ENCODE results near the gene PAQR8.

The PAQR8 gene

DNA sequence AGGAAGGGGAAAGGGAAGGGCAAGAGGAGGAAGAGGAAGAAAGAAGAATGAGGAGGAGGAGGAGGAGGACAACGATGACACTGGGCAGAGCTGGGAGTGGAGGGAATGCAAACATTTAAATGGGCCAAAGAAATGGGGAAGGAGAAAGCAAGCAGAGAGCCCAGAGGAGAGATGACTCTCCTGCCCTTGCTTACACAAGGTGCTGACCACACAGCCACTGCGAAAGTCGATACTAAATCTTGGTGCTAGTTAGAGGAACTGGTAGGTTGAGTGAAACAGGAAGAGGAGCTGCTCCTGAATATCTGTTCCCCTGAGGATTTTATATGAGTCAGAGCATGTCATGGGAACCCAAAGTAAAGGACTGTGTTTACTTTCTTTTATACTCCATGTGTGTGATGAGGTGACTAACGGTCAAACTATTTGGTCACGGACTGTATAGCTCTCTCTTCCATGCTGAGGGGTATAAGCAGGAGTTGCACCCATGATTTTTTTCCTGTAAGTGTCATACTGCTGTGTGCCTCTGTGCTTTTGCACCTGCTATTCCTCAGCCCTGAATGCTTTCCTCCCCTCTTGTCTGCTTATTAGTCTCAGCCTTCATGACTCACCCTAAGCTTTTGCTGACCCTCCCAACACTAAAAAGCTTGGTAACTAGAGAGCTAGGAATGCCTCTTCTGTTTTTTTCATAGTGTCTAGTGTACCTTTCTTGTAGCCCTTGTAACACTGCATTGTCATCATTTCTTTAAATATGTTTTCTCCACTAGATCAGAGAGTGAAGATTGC lies 9.5 kb upstream of the PAQR8 start:
- peak; percentile 57 for DNase-seq

DNA sequence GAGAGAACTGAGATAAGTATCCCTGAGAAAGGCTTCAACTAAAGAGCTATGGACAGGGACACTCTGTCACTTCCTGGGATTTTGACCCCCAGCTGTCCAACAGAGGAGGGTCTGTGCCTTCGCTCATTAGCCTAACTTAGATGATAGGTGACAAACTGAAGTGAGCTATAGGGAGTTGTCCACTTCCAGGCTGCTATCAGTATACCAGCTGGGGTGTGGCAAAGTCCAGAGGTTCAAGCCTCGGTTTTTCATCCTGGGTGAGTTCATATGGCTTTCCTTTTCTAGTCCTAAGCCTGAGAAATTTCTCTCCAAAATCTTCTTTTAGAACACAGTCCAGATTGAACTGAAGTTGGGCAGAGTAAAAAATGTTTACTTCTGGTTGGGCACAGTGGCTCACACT lies 5.9 kb upstream of the PAQR8 start:
- DNase-seq, result no peak

DNA sequence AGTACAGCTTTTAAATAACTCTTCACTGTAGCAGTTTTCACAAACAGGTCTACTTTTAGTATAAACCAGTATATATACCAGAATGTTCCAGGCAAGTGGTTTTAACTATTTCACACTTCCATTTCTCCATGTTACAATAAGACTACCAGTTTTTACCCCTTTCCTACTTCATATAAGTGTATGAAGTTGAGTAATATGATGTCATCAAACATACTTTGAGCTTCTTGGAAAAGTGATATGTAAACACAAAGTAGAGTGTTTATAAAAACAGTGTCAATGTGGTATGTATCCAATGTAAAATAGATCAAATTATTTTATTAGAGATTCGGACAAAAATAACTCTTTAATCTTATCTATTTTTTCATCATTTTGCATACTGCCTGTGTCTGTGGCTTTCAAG lies 2.5 kb upstream of the PAQR8 start:
- DNase-seq, result no peak

DNA sequence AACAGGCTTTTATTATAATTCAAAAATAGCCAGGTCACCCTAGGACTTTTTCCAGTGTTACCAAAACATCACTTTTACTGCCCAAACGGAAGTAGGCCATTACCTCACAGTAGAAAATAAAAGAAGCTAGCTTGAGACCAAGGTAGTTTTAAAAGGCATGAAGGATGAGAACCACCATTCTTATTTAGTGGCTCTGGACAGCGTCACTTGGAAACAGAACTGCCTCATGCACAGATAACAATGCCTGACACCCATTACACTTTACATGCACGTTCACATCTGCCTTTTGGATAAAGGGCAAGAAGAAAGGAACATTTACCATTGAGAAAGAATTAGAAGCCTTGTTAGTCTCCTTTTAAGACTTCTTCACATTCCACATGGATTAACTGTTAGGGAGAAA lies 1.9 kb upstream of the PAQR8 start:
- DNase-seq, result no peak

DNA sequence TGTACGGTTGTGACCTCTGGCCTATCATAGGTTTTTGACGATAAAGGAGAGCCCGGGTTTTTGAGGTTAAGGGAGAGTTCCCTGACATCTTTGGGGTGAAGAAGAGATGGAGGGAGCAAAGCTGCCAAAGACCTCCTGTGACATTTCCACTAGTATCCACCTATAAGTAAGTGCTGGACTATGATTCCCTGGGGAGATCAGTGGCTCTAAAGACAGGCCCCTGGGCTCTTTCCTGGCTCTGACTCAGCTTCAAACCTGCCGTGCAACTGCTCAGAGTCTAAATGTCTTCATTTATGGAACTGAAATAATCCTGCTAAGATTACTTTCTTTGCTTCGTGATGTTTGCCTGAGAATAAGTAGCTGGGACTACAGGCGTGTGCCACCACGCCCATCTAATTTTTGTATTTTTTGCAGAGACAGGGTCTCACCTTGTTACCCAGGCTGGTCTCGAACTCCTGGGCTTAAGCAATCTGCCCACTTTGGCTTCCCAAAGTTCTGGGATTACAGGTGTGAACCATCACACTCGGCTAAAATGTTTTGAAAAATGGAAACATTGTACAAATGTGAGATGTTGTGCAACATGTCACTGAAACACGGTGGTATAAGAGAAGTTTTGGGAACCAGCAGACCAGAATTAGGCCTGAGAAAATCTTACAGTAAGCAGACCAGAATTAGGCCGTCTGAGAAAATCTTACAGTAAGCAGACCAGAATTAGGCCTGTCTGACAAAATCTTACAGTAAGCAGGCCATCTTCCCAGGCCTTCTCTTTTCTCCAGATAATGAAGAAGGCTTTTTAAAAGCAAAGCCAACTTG lies 1.1 kb upstream of the PAQR8 start:
- DNase-seq, result no peak

DNA sequence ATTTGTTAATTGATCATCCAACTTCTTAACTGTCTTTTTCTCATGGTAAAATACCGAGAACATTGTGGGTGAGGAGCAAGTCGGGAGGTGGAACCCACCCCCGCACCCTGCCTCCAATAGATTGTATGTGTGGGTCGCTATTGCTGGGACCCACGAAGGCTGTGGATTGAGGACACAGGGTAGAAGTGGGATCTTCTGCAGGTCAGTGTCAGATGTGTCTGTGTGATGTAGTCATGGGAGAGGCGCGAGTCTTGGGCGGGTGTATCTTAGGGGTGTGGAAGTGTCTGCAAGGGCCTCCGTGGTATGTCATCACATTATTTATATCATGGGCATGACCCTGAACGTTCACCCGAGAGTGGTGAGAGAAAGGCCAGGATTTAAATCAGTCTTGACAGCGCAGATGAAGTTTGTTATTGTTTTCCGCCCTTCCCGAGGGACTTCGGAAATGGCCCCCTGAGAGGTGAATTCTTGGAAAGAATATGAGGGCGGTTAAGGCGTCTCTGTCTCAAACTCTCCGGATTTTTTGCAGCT lies 472 bp upstream of the PAQR8 start:
- DNase-seq, result peak; percentile 33

DNA sequence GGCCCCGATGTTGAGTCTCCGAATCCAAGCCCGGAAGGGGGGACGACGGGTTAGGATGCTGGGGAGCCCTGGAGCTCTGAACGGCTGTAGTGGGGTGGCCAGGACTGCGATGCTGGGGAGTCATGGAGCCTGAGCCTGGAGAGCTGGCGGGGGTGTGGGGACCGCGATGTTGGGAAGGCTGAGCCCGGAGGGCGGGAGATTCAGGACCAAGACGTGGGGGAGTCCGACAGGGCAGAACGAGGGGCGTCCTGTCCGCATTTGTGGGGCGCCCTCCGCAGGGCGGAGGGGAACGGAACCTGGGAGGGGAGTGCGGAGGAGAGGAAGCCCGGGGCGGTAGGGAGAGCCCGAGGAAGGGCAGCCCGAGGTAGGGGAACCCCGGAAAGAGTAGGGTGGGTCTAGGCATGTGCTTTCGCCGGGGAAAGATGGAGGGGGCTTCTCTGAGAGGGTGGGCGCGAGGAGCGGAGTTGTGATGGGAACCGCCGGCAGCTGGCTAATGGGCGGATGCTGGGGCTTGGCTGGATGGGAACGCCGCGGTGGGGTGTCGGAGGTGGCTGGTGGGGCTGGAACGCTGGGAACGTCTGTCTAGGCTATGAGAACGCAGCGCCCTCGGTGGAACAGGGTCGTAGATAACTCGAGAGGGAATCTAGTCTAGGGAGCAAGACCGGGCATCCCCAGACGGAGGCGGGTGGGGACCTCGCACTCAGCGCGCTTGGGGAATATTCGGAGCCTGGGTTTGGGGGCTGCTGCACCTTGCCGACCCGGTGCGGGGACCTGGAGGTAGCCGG lies 684 bp downstream of the PAQR8 start:
- peak; percentile 31 for DNase-seq

DNA sequence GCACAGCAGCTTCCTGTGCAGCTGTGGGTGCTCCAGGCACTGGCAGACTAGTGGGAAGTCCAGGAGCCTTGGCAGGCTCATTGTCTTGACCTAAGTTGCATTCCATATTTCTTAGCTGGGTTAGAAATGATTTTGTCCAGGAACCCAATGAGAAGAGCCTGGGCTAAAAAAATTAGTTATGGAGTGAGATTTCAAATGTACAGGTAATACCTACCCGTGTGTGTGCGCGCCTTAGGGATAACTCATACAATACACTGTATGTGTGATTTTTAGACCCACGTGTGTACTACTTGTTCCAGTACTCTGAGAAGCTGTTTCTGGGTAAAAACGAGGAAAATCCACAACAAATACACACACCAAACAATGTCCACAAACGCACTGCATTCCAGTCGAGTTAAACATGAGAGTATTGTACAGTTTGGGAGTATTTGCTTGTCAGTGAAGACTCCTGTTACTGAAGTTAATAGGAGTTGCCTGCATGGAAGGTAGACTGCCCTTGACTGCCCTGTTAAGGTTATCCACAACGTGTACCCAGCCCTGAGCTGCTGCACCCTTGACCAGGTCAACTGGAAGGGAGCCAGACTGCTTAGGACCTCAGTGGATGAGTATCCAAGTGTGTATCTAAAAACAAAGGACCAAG lies 1.4 kb downstream of the PAQR8 start:
- DNase-seq, result no peak

DNA sequence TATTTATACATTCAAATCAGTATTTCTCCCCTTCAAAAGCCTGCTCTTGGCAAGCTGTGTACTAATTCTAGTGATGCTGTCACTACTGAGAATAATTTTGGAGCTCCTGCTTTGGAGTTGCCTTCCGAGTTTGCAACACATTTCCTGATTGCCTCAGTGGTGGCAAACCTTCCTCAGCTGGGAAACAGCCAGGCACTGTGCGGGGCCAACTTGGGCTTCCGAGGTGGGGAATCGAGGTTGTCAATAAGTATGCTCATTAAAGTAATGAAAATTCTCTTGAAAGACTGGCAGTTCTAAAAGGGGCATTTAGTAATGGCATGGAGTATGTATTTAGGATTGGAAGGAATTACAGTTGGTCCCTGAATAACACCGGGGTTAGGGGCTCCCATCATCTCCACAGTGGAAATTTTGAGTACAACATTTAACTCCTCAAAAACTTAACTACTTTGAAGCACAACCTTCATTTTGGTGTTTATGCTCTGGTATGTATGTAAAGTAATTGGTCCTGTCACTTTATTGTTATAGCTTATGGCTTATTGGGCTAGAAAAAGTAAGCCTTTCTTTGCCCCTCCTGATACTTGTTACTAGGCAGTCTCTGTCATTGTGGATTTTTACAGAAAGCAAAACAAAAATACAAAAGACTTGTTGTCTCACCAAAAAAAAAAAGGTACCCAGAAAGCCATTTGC lies 2.7 kb downstream of the PAQR8 start:
- DNase-seq, result no peak

DNA sequence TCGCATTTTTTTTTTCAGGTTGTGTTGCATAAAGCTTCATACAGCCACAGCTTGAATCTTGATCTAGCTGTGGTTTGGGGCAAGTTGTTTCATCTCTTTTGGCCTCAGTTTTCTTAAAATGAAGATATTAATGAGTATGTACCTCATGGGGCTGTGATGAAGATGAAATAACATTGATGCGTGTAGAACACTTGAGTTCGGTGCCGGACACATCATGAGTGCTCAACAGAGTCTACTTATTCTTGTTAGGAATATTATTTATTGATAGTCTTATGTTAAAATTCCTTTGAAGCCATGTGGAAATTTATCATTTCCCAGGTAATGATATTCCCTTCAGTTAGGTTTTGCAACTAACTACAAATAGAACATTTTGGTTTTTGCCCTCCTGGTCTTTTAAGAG lies 3.4 kb downstream of the PAQR8 start:
- no peak for DNase-seq

DNA sequence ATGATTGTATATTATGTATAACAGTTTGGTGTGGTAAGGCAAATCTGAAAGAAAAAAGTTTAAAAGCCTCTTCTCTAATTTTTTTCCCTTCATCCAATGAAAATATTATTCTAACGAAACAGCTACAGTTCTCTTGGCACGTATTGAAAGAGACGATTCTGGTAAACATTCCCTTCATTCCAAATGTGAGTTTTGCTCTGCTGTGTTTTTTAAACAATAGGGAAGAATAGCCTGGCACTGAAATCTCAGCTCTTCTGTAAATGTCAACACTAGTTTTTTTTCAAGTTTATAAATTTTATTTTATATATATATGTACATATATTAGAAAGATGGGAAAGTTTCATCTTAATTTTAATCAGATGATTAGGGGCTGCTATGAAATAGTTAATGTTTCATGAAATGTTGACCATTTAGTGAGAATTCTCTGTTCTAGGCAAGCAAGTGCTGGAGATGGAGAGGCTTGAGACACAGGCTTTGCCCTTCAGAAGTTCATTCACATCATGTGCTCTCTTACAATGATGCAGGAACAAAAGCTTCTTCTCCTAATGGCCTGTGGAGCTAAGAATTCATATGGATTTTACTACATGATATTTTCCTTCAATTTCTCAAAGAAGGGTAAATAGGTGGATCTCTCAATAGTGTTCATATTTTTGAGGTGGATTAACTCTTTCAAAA lies 4.1 kb downstream of the PAQR8 start:
- DNase-seq, result no peak

DNA sequence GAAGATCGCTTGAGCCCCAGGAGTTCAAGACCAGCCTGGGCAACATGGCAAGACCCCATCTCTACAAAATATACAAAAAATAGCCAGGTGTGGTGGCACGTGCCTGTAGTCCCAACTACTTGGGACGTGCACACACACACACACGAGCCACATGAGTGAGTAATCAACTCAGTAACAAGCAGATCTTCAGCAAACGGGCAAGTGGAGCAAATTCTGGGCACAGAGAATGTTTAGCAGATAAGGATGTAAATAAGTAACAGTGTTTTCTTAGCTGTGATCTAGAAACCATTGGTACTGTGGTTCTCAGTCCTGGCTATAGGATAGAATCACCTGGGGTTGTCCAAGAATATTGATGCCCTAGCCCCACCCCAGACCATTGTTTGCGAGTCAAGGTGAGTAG lies 6.1 kb downstream of the PAQR8 start:
- no peak for DNase-seq

DNA sequence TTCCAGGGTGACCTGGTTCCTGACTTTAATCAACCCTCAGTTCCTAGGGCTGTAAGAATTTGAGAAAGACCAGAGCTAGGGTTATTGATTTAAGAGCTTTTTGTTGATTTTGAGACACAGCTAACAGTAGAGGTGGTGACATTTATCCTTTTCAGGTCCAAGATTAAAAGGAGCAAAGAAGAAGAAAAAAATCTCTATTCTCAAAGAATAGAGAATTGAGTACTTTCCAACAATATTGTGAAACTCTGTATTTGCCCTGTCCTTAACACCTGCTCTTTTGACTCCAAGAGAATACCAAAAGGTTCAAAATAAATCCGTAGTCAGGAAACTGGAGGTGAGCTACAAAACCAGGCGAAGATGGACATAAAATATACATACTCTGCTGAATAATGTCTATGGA lies 7.3 kb downstream of the PAQR8 start:
- DNase-seq, result no peak

DNA sequence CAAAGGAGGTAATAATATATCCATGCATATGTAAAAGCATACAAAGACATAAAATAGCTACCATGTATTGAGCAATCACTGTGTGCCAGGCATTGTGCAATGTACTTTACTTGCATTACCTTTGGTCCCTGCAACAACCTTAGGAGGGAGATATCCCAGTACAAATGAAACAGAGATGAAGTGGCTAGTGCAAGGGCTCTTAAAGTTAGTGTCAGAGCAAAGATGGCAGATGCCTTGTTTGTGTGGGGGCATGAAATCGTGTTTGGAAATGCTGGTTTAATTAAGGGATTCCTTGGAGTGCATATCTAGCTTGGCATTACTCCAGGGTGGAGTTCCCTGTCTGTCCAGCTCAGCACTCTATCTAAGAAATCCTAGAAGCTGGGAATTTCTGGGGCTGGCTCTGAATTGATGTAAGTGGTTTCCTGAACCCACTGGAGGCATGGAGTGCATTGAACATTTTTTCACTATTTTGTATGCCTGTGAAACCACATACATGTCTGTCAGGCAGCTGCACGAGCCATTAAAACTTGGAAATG lies 9.8 kb downstream of the PAQR8 start:
- DNase-seq, result no peak

DNA sequence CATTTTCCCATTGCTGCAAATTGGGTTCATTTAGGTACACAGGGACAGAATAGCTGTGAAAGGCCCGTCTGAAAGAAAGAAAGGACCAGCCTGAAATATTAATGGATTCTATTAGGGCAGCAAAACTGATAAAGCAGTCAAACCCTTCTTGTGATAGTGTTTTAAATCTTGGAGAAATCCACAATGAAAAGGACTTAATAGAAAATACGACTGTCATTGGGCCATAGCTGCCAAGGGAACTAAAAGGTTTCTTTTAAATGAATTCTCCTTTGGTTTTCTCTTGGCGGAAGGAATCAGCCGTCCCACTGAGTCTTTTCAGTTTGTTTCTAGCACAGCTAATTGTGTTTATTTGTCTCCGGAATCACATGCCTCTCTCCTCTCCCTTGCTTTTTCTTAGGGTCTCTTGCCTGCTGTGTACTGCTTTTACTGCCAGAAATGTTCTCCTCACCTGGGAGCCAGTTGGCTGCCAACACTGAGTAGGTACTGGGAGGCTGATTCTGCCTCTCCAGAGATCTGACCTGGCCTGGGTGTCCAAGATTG lies 11.3 kb downstream of the PAQR8 start:
- DNase-seq, result no peak

DNA sequence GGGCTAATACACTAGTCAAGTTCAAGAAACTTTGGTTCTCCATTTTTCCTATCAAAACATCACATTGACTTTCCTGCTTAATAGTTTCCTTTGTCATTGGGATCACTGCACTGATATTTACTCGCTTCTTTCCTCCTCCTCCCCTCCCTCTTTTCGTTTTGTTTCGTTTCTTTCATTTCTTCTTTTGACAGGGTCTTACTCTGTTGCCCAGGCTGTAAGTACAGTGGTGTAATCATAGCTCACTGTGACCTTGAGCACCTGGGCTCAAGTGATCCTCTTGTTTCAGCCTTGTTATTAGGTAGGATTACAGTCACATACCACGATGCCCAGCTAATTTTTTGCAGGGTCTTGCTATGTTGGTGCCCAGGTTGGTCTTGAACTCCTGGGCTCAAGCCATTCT lies 12.3 kb downstream of the PAQR8 start:
- DNase-seq, result no peak

DNA sequence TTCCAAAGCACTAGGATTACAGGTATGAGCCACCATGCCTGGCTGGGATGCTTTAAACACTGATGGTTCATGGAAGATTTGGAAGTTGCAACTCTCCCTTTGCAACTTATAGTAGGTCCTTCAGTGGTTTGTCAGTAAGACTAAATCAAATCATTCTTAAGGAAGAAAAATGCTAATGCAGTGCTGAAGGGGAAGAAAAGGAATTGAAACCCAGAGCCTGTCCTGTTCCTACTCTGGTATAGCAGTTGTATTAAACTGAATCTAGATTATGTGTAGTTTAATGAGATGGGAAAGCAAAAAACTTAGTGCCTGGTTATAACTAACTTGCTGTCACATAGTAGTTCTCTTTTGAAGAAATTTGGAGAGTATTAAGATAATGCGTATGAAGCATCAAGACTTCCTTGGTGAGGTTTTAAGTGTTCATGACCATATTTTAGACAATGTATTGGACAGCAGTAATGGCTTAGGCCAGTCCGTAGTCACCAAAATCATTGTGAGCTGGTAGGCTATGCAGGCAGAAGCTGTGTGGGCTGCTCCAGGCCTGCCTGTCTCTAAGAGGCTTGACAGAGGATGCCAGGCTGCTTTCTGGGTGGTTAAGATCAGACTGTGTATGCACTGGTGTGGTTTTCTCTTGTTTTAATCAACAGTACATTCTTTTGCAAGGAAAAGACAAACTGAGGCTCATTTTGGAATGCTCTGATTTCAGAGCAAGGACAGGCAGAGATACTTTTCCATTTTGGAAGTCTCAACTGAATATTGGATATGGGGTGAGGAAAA lies 14.0 kb downstream of the PAQR8 start:
- DNase-seq, result no peak

DNA sequence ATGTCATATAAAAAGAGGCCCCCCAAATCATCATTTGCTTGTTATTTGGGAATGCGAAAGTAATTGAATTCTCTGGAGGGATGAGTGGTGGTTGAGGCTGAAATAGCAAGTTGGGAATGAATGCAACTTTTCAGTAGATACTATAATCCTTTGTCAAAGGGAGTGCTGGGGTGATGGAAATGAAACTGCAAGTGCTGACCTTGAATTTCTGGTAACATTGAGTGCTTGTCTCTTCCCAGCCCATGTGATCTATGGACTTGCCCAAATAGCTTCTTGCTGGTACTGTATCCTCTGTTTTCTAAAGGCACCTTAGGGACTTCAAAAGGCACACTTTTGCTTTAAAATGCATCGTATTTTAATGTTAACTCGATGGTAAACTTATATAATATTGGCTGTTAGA lies 14.8 kb downstream of the PAQR8 start:
- DNase-seq, result no peak

DNA sequence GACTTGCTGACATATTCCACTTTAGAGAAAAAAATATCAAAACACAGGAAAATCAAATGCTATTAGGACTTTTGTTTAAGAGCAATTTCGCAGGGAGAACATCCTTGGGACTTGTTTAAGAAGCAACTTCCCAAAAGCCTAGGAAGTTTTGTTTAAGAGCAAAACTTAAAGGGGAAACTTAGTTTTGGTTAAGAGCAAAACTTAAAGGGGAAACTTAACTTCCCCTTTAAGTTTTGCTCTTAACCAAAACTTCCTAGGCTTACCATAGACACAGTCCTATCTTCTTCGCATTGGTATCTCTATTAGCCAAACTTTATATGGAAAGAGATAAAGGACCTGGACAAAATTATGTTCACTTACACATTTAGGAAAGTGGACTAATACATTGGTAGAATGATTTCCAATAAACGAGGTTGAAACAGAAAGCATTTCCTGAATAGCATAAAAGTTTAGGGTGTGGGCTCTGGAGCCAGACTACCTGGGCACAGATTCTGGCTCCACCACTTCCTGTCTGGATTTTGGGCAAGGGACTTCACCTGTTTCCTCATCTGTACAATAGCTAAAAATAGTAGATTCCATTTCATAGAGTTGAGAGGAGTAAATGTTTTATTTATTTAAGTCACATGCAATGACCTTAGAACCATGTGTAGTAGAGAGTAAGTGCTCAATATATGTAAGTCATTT lies 15.7 kb downstream of the PAQR8 start:
- no peak for DNase-seq

DNA sequence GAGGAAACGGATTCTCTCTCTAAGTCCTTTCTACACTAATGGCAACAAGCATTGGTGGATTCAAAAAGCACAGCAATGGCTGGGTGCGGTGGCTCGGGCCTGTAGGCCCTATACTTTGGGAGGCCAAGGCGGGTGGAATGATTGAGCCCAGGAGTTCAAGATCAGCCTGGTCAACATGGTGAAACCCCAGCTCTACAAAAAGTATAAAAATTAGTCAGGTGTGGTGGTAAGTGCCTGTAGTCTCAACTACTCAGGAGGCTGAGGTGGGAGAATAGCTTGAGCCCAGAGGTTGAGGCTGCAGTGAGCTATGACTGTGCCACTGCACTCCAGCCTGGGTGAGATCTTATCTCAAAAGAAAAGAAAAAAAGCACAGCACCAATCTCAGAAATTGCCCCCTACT lies 19.3 kb downstream of the PAQR8 start:
- DNase-seq, result no peak

All from CD4-positive, alpha-beta T cell treated with Interferon gamma for 1 hour (primary cell).